NCI-H2227 (cell line): ENCODE measurements around the gene KIAA0825.

Experiments used
- DNase-seq: peaks from one replicate; lab custom pipeline; 2025; ENCODE audit not compliant: unreplicated experiment; lab: John Stamatoyannopoulos, UW

KIAA0825 gene

DNA sequence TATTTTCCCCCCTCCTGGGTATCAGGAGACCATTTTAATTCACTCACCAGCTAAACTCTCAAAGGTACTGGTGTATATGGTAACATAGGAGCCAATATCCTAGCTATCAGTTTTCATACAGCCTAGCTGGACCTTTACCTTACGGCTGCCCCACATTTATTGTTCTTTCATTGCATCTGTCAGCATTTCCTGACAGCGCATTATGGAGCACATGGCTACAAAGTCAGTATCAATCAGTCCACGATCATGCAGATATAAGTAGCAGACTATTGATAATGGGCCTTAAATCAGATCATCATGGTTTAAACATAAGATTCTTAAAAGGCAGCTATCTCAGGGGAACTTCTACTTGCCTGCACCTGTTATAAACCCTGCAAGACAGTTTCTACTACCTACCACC is 304.7 kb downstream of the KIAA0825 start:
- DNase-seq: no peak

DNA sequence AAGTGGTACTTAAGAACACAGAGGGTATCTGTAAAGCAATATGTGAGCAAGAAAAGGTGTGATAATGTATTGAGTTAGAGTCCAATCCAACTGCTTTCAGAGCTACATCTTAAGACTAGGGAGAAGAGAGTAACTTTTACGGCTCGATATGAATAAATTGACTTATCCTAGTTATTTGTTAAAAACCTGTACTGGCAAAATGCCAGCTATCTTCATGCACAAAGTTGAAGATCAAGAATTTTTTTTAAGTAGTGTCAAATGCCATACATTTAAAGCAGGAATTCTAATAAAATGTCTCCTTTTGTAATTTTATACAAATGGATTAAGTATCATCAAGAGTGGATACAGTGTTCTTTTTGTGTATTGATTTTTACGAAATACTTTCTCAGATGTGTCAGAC is 305.2 kb downstream of the KIAA0825 start:
- no peak for DNase-seq

DNA sequence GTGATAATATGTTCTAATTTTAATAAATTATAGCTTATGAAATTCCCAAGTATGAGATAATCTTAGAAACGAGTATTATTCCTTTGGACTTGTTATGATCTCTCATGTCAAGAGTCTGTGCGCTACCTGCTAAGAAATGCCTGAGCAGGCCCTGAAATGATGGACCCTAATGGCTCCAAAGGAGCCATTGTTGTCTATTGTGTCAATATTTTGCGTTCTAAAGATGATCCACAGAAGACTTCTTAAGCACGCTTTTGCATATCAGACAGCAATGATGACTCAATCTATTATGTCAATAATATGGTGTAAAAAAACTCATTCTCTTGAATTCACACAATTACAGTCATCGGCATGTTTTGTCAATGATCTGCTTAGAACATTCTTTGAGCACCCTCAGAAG is 306.1 kb downstream of the KIAA0825 start:
- DNase-seq: peak; percentile 11

DNA sequence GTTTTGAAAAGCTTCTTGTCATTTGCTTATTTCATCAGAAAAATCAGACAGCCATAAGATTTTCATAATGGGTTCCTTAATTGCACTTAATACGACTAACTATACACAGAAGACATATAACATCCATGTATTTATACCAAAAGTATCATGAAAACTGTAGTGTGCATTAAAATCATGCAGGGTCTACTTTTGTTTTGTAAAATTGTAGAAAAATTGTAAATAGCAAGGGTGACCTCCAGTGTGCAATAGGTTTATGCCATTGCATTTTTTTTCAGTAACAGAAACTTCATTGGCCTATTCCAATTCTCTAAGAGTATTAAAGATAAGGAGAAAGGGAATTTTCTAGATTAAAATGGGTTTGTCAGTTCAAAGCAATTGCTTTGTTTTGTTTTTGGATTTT is 307.6 kb downstream of the KIAA0825 start:
- peak; percentile 15 for DNase-seq

DNA sequence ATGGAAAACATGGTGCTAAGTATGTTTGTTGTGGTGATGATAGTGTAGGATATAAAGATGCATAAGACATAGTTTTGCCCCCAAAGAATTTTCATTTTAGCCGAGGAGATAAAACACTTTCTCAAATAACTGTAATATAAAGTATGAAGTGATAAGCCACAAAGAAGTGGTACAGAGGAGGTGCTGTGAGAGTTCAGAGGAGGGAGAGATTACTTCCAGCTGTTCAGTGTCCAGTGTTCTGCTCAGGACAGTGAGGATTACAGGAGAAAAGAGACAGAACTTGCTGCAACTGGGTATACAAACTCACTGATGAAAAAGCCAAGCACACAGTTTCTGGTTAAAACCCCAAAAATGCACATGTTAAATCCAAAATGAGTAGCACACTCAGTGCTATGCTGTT is 309.3 kb downstream of the KIAA0825 start:
- DNase-seq: no peak

DNA sequence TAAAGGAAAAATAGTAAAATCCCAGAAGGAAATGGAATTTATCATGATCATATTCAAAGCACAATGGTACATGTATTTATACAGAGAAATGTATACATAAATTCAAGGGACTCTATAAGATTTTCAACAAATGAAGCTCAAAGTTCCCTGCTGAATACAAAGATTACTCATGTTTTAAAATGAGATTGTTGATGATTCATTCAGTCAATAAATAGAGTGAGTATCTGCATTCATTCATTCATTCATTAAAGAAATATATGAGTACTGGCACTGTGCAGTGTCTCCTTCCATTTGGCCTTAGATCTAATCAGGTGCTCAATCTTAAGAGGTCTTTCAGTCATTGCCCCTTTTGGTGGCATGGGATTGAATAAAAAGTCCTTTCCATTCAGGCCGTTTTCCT is 310.0 kb downstream of the KIAA0825 start:
- no peak for DNase-seq

DNA sequence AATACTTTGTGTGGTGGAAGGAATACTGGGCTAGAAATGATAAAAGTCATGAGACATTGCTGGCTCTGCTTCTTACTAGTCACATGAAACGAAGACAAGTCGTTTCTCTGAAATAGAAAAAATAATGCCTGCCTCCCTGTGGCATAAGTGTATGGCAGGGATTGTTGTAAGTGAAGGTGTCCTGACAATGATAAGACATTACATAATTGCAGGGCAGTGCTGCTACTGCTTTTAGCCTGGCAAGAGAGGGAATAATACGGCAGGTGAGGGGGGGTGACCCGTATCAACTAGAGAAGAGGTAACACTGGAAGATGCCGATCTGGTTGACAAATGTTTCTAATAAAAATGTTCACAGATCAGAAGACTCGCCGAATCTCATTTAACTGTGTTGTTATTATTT is 314.3 kb downstream of the KIAA0825 start:
- DNase-seq: peak; percentile 73

DNA sequence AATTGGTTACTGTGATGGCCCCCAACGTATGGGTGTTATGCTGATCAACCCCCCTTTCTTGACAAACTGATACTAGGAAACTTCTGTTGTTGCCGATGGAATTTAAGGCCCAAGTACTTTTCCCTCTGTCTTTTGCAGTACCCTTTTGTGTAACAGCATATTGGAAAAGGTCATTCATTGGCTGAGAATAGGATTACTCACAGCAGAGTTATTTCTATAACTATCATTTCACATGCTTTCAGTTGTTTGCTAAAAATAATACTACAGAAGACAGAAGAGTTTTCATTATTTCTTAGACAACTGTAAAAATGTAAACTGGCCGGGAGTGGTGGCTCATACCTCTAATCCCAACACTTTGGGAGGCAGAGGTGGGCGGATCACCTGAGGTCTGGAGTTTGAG is 329.5 kb downstream of the KIAA0825 start:
- no peak for DNase-seq

DNA sequence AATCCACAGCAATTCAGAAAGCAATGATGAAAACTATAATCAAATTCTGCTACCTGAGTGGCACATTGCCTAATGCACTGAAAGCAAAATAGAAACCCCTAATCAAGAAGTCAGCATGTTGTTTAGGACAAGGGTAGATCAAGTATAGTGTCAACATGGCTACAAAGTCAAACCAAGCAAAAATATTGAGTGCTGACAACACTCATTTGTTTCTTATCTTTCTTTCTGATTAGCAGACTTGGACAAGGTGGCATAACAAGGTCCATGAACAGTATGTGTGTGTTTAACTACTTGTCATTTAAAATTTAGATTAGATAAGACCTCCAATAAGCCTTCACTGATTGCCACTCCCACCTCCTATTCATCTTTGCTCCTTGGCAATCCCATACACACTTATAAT is 332.4 kb downstream of the KIAA0825 start:
- no peak for DNase-seq

DNA sequence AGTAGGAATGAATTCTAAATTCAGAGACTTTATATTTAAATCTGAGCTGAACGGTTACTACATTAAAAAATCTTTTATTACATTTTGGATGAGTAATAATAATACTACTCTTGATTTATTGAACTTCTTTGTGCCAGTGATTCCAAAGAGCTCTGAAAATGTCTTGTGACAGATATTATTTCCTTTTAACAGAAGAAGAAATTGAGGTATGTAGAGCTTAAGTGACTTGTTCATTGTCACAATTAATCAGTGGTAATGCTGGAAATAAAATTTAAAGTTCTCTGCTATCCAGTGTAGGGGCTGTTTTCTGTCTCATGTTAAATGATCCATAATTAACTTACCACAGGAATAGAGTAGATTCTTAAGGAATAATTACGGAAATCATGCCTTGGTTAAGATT is 335.3 kb downstream of the KIAA0825 start:
- DNase-seq: no peak

DNA sequence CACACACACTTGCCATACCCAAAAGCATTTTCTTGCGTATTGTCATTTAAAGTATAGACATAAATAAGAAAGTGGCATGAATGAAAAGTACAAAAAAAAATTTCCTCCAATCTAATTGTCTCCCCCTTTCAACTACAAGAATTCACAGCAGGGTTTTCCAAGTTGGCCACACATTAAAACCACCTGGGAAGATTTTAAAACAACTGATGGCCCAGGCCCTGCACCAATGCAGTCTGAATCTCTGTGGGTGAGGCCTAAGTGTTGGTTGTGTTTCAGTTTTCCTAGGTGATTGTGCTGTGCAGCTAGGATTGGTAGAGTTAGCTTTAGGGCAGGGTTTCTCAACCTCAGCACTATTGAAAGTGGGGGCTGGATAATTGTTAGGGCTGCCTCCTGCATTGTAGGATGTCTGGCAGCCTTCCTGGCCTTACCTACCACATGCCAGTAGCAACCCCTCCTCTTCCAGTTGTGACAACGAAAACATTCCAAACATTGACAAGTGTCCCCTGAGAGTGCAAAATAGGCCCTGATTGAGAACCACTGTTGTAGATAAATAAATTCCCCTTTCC is 337.1 kb downstream of the KIAA0825 start:
- DNase-seq: no peak

DNA sequence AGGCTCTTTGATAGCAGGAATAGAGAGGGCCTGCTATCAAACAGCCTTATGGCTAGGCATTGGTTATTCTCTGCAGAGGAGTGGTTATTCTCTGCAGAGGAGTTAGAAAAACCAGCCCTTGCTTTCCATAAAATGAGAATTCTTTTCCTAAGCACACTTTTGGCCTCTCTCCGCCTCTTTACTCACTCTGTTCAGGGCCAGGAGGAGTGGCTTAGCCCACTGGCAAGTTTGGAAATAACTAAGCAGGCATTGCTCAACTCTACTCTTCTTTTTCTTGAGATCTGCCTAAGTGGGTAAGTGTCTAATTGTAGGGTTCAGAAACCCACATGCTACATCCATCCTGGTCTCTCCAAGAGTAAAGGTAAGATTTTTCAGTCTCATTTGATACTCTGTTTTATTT is 341.7 kb downstream of the KIAA0825 start:
- DNase-seq: no peak

DNA sequence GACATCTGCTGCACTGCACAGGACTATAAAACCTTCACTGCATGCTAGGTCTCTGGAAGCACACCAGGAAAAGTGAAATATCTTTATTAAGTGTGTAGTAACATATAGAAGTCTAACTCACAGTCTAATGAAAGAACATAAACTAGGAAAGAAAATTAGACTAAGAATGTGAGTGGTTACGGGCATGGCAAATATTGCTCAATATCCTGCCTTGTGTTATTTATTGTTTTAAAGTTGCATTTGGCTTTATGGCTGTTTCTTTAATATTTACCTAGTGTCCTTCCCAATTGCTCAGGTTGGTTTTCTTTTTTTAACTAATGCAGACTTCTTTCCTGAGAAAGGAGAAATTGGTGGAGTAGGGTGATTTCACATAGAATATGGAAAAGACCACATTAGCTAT is 342.4 kb downstream of the KIAA0825 start:
- no peak for DNase-seq

DNA sequence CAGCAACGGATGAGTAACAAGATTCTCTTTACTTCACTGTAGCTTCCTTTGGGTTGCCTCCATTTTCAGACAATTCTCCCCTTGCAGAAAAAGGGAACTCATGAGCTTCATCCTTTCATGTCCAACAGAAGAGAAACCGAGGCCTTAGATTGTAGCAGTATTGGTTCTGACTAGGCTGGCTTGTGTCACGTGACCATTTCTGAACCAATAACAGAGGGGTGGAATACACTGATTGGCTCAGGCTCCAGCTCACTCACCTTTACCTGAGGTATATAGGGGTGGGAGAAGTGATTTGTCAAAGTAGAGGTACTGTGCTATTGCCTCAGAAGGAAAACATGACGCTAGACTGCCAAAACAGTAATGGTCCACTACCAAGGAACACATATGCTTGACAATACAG is 343.7 kb downstream of the KIAA0825 start:
- DNase-seq: no peak

DNA sequence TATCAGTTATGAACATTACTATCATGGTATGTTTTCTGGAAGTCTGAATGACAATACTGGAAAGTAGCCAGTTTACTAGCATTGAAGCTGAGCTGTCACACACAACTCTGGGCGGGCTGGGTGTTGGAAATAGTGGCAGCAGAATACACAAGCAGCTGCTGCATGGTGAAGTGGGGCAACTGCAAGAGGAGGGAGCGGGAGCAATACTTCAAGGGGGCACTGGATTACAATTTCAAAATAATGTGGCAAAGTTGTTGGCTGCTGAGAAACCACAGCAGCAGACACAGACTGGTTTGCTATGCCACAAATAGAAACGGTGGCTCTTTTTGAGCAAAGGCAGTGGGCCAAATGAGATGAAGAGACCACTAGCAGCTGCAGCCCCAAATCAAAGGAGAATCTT is 350.2 kb downstream of the KIAA0825 start:
- DNase-seq: no peak

DNA sequence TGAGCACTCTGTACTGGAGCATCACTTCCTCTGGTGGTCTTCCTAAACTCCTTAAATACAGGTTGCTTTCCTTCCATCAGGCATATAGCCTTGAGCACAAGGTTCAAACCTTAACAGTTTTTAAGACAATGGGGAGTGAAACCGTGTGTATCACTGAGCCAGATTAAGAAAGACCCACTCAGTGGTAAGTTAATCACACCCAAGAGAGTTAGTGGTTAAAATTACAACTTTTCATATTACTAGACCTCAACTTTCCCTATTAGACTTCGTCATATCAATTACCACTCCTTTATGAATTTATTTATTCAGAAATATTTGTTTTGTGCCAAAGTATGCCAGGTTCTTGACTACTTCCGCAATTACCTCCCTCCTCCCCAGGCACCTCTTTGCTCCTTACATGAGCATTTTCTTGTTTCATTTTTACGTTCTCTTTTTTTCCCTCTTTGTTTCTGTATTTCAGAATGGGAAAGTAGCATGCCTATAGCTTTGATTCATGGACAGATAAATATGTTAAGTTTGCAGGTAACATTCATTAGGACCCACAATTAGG is 351.0 kb downstream of the KIAA0825 start:
- DNase-seq: no peak

DNA sequence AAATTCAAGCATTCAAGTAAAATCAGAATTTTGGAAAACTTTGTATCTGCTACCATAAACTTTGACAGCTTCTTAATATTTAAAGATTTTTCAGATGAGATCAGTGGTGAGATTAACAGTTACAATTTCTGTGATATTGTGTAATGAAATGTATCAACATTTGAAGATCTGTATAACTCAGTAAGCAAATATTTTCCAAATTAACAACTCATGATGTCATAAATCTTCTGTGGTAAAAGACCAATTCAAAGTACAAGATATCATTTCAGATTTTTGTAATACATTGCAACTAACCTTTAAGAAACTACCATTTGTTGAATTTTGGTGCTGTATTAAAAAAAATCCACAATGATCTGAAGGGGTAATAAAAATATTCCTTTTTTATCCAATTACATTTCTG is 352.2 kb downstream of the KIAA0825 start:
- no peak for DNase-seq

DNA sequence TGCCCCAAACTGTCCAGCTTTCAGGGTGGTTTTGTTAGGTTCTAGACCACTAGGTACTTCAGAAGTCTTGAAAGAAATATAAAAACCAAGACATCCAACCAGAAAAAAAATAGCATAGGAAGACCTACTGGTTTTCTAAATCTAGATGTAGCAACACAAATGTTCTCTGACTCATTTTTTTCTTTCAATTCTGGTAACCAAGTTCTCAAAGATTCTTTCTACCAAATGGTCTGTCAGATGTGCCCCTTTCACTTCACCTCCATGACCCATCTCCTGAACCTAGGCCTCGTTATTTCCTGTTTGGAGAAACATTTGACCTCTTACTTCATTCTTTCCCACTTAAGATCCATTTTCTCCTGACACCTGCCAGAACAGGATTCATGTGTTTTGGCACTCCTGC is 355.3 kb downstream of the KIAA0825 start:
- no peak for DNase-seq

DNA sequence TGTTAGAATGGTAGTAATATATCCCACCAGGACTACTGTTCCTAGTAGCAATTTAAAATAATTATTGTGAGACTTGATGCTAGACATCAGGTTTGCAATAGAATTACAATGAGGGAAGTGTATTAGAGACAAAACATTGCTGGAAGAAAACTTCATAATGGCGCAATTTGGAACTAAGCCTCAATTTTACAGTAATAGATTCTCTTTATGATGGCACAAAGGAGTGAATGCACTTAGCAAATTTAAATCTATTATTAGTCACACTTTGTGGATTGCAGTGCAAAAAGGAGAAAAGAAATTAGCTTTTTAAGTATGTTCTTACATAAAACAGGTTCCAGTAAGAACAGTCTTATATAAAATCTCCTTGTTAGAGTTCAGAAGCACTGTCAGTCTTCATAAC is 358.3 kb downstream of the KIAA0825 start:
- DNase-seq: peak; percentile 59

DNA sequence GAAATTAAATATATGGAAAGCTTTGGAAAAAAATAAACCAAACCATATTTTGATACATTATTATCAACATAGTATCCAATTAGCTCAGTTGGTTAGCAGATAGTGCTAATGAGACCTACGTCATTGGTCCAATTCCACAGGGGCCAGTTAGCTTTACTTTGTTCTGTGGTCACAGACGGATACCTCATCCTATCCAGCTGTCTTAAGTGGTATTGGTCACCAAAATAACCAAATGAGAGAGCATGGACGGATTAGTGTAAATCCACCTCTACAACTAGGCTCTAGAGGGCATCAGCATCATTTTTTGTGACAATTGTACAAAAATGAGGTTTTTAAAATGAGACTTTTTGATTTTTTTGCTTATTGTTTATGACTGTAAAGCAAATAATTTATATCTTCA is 364.2 kb downstream of the KIAA0825 start:
- no peak for DNase-seq

DNA sequence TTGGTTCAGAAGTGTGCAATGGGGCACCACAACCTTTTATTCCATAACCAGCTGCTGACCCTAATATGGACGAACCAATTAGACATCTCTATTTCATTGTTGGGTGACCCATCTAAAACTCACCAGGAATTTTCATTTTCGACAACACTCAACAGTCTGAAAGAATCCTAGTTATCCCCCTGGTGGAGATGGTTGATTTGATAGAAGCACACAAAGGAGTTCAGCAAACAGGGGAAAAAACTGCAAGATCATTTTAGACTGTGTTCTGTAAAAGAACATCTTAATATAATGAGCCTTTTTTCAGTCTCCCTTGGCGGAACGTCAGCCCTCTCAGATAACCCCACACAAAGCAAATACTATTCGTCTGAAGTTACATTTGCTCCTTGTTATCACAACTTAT is 367.4 kb downstream of the KIAA0825 start:
- peak; percentile 41 for DNase-seq

DNA sequence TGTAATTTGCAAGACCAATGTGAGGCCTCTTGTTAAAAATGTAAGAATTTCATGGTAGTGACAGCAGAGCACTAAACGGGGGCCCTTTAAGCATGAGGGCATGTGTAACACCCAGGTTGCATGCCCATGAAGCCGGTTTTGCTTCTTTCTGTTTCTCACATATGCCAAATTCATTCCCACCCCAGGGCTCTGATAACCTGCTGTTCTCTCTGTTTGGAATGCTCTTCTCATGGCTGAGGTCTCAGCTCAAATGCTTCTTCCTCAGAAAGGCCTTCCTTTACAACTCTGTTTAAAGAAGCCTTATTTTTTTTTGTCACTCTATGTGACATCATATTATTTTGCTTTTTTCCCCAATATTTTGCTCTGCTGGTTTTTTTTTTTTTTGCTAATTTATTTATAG is 369.0 kb downstream of the KIAA0825 start:
- no peak for DNase-seq

DNA sequence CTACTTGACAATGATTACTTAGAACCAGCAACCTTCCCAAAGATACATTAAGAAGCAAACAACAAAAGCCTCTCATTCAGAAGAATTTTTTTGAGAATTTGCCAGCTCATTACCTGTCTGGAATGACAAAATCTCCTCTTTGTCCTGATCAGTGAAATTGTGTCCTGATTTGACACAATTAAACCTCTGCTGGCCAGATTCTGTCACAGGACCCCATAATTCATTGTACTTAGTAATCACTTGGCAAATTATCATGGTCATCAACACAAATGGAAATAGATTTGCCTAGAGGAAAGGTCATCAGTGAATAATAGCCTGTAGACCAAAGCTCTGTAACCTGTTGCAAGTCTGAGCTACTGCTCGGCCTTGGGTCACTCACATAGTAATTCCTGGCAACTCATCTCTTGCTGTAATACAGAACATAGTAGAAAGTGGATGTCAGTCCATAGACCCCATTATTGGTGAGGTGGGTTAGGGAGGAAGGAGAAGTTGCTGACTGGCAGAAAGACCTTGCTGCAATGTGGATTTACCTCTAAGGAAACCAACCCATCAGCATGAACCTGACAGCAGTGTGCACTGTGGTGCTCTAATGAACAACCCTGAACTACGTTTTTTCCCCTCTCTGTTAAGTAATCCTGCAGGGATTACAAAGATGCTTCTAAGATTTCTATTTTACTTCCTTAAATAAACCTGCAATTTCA is 370.1 kb downstream of the KIAA0825 start:
- DNase-seq: no peak
